ENCODE measurements around the gene MYBPC3.
"Not testable (repeated sequence)": the region's sequence is repeated elsewhere in the genome, so short reads cannot be mapped to it uniquely, and the experiment has no call there.

MYBPC3 gene

GRCh38 chr11:47340010-47340409, 12.5 kb downstream of the MYBPC3 start:
- DNase-seq, result no peak
- H3K27me3 Mint-ChIP-seq (ENCODE audit: low read depth, poor library complexity), result peaks cover 12% of the 10 kb centered on the region
- peaks cover 7% of the 10 kb centered on the region for H3K4me1 Mint-ChIP-seq
- H3K36me3 Mint-ChIP-seq (ENCODE audit: low read depth), result no peaks in the 10 kb centered on the region
- no peak overlapping the region for H3K27ac Mint-ChIP-seq
- H3K4me3 Mint-ChIP-seq, result no peak overlapping the region
- H3K9me3 Mint-ChIP-seq, result no peaks in the 10 kb centered on the region
- TF ChIP-seq, protein P1, sequence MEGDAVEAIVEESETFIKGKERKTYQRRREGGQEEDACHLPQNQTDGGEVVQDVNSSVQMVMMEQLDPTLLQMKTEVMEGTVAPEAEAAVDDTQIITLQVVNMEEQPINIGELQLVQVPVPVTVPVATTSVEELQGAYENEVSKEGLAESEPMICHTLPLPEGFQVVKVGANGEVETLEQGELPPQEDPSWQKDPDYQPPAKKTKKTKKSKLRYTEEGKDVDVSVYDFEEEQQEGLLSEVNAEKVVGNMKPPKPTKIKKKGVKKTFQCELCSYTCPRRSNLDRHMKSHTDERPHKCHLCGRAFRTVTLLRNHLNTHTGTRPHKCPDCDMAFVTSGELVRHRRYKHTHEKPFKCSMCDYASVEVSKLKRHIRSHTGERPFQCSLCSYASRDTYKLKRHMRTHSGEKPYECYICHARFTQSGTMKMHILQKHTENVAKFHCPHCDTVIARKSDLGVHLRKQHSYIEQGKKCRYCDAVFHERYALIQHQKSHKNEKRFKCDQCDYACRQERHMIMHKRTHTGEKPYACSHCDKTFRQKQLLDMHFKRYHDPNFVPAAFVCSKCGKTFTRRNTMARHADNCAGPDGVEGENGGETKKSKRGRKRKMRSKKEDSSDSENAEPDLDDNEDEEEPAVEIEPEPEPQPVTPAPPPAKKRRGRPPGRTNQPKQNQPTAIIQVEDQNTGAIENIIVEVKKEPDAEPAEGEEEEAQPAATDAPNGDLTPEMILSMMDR (IDR thresholded peaks at IDR 0.05), result no peak

GRCh38 chr11:47338396-47339241, 13.9 kb downstream of the MYBPC3 start:
- Mint-ChIP-seq H3K9me3 (no peaks in the 10 kb centered on the region), H3K27me3 (ENCODE audit: low read depth, poor library complexity) (peaks cover 4% of the 10 kb centered on the region), H3K4me3 (no peak overlapping the region), H3K27ac (no peak overlapping the region), H3K4me1 (peaks cover 7% of the 10 kb centered on the region), H3K36me3 (ENCODE audit: low read depth) (no peaks in the 10 kb centered on the region)
- TF ChIP-seq, protein P1 (IDR thresholded peaks at IDR 0.05), result no peak
- no peak for DNase-seq

DNA sequence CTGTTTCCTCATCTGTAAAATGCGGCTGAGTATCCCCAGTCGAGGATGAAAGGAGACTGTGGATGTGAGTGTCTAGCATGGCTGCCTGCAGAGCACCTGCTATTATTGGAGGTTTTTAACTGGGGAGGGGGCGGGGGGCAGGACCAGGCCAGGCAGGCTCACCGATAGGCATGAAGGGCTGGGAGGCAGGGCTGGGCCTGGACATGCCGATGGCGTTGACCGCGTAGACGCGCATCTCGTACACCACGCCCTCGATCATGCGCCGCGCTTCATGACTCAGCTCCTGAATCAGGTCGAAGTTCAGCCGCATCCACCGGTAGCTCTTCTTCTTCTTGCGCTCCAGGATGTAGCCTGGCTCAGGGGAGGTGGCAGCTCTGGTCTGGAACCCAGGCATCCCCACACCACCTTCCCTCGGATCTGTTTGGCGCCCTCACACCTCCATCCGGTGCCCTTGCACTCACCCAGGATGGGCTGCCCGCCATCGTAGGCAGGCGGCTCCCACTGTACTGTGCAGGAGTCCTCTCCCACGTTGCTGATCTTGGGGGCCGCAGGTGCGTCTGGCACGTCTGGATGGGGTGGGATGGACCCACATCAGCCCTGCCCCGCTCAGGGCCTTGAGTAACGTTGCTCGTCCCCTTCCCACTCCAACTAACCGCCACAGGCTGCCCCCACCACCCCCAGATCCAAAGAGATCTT, 15.1 kb downstream of the MYBPC3 start:
- Mint-ChIP-seq H3K4me1 (peaks cover 7% of the 10 kb centered on the region), H3K27ac (no peak overlapping the region), H3K9me3 (no peaks in the 10 kb centered on the region), H3K36me3 (ENCODE audit: low read depth) (no peaks in the 10 kb centered on the region), H3K4me3 (no peak overlapping the region), H3K27me3 (ENCODE audit: low read depth, poor library complexity) (peaks cover 4% of the 10 kb centered on the region)
- TF ChIP-seq, protein P1 (IDR thresholded peaks at IDR 0.05), result no peak
- DNase-seq, result no peak

- H3K4me3 Mint-ChIP-seq, result no peak overlapping the region
- DNase-seq, result no peak
- H3K27me3 Mint-ChIP-seq (ENCODE audit: low read depth, poor library complexity), result peaks cover 4% of the 10 kb centered on the region
- H3K36me3 Mint-ChIP-seq (ENCODE audit: low read depth), result no peaks in the 10 kb centered on the region
- H3K27ac Mint-ChIP-seq, result no peak overlapping the region
- H3K4me1 Mint-ChIP-seq, result peaks cover 3% of the 10 kb centered on the region
- no peaks in the 10 kb centered on the region for H3K9me3 Mint-ChIP-seq
- TF ChIP-seq, protein P1 (IDR thresholded peaks at IDR 0.05), result no peak
Observed at GRCh38 chr11:47336595-47336994, 15.9 kb downstream of the MYBPC3 start.

DNA sequence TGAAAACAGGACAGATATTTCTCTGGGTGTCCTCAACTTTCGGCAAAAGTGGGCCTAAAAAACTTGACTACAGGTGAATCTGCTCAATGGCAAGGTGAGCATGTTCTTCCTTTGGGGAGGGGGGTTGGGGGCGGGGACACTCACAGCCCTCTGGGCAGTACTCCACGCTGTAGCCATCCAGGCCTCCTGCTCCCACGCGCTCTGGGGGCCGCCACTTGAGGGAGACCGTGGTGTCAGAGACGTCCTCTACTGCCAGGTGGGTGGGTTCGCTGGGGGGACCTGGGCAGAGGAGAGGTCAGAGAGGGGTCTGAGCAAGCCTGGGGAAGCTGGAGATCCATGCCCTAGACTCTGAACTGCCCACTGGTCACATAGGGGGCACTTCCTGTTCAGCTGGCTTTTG, 16.8 kb downstream of the MYBPC3 start:
- H3K27ac Mint-ChIP-seq, result no peak overlapping the region

DNA sequence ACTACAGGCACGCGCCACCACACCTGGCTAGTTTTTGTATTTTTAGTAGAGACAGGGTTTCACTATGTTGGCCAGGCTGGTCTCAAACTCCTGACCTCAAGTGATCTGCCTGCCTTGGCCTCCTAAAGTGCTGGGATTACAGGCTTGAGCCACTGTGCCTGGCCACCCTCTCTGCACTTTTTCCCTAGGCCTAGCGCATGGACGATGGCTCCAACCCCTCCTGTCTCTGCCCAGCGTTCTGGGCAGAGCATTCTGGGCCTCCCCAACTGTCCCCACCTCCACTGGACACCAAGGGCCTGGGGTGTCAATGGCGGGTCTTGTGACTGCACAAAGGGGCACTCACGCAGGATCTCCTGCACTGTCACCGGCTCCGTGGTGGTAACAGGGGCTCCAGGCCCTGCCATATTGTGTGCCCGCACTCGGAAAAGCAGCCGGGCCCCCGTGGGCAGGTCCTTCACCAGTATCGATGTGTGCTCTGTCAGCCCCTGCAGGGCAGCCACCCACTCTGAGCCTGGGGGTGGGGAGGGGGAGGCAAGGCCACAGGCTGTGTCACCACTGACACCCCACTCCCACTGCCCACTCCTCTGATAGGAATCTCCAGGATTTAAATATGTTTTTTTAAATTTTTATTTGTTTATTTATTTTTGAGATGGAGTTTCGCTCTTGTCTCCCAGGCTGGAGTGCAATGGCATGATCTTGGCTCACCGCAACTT, 17.6 kb downstream of the MYBPC3 start:
- DNase-seq, result not testable (repeated sequence)

More for the DNA sequence above, 16.8 kb downstream of the MYBPC3 start:
- no peak for DNase-seq
- Mint-ChIP-seq H3K4me3 (no peak overlapping the region), H3K4me1 (peaks cover 5% of the 10 kb centered on the region), H3K36me3 (ENCODE audit: low read depth) (no peaks in the 10 kb centered on the region), H3K9me3 (no peaks in the 10 kb centered on the region), H3K27me3 (ENCODE audit: low read depth, poor library complexity) (peaks cover 4% of the 10 kb centered on the region)
- TF ChIP-seq, protein P1 (IDR thresholded peaks at IDR 0.05), result no peak

More for the DNA sequence above, 17.6 kb downstream of the MYBPC3 start:
- H3K9me3 Mint-ChIP-seq; H3K27ac Mint-ChIP-seq; H3K36me3 Mint-ChIP-seq (ENCODE audit: low read depth); H3K4me3 Mint-ChIP-seq; H3K27me3 Mint-ChIP-seq (ENCODE audit: low read depth, poor library complexity): not testable (repeated sequence)
- H3K4me1 Mint-ChIP-seq, result peaks cover 11% of the 10 kb centered on the region

All from nephron progenitor cell (in vitro differentiated cells).